HG03139 (cell line): Measurements from ENCODE around the gene RARA.
"Not testable (repeated sequence)": the region's sequence is repeated elsewhere in the genome, so short reads cannot be mapped to it uniquely, and the experiment has no call there.

Experiments
- ATAC-seq: cut with Tn5 transposase; IDR thresholded peaks from one replicate; pipeline ENCODE4 v1.9.1; 2021; ENCODE audit not compliant: unreplicated experiment

The RARA gene

DNA sequence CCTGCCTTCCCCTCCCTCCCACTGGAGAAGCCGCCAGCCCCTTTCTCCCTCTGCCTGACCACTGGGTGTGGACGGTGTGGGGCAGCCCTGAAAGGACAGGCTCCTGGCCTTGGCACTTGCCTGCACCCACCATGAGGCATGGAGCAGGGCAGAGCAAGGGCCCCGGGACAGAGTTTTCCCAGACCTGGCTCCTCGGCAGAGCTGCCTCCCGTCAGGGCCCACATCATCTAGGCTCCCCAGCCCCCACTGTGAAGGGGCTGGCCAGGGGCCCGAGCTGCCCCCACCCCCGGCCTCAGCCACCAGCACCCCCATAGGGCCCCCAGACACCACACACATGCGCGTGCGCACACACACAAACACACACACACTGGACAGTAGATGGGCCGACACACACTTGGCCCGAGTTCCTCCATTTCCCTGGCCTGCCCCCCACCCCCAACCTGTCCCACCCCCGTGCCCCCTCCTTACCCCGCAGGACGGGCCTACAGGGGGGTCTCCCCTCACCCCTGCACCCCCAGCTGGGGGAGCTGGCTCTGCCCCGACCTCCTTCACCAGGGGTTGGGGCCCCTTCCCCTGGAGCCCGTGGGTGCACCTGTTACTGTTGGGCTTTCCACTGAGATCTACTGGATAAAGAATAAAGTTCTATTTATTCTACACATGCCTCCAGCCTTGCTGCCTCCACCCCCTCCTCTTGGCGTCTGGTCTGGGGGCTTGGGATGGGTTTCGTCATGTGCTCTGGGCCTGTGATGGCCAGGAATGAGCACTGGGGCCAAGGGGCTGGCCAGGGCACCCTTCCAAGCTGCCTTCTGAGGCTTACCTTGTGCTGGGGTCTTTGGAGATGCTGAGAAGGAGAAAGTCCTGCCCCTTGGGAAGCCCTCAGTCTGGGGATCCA lies 48.3 kb downstream of the RARA start:
- ATAC-seq, result no peak

DNA sequence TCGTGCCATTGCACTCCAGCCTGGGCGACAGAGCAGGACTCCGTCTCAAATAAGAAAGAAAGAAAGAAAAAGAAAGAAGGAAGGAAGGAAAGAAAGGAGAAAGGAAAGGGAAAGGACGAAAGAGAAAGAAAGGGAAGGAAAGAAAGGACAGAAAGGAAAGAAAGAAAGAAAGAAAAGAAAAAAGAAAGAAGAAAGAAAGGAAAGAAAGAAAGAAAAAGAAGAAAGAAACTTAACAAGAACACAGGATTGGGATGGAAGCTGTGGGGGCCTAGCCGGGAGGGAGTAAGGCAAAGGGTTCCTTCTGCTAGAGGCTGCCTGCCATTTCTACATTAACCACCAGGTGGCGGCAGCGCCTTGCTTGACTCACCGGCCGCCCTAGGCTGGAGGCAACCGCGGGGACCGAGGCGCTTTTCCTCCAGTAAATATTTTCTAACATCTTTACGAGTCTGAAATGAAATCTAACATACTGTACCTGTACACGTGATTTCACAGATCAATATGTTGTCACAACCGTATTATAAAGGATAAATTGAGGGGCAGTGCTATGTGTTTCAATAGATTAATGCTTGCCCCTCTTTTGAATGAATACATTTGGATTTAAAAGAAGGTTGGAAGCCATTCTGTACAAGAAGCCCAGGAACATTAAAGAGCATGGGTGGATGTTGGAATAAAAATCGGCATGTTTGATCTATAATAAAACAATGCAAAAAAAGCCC lies 49.5 kb downstream of the RARA start:
- ATAC-seq, result peak; percentile 51

DNA sequence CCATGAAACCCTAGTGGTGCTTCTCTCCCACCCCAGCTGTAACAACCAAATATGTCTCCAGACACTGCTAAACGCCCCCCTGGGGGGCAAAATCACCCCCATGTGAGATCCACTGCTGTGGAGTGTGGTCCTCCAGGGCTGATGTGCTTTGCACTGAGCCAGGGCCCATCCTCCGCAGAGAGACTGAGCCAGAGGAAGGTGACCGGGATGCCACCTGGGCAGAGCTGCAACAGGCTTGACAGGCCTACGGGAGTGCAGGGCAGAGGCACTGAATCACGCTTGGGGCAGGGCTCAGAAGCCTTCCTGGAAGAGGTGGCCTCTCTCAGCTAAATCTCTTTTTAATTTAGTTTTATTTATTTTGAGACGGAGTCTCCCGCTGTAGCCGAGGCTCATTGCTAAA lies 51.1 kb downstream of the RARA start:
- no peak for ATAC-seq

DNA sequence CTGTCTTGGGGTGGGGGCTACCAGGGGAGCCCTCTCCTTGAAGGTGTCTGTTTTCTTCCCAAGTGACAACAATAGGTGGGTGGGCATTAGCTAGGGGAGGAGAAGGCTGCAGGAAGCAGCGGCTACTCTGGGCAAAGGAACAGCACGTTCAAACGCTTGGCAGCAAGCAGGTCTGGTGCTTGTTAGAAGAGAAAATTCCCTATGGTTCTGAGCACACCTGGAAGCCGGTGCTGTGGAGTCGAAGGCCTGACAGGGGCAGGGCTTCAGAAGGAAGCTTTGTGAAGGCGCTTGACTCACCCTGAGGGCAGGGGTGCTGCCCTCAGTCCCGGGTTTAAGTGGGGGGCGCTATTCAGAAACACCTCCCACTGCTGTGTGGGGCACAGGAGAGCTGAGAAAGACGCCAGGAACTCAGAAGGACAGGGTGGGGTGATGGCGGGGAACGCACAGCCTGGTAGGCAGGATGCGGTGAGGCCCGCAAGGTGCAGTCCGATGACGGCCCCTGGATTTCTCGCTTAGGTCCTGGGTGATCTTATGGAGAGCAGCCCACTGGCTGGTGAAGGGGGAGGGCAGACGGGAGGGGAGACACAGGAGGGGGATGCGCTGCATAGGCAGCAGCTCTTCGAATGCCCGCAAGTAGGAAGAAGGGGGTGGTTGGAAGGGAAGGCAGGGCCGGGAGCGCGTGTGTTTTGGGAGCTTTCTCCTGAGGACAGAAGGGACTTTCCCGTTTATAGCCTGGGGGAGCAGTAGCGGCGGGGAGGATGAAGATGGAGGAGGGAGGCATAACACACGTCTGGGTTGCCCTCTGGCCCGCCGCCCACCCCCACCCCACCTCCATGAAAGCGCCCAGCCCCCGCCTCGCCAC lies 52.3 kb downstream of the RARA start:
- ATAC-seq, result no peak

DNA sequence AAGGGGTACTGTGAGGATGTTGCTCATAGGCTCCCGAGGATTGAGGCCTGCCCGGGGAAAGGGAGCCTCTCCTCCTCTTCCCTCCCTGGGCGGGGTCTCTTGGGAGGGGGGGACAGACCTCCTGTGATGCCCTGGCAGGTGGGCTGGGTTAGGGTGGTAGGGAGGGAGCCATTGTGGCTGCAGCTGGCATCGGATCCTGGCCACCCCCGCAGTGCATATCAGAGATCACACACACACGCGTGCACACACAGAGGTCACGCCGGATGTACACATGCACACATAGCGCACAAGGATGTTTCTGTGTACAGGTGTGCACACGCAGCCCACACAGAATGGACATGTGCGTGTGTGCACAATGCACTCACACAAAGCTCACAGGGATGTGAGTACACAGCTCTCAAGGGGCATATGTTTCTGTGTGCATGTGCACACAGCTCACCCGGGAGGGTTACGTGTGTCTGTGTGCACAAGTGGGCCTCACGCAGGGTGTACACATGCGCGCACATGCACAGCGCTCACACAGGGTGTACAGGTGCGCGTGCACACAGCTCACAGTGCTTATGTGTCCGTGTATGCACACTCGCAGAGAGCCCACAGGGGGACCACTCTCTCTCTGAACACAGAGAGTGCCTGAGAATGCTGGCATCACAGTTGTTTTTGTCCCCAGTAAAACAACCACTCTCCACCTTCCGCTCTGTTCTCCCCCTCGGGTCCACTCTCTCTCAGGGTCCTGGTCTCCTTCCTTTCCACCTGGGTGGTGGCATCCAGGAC lies 53.1 kb downstream of the RARA start:
- peak; percentile 3 for ATAC-seq

DNA sequence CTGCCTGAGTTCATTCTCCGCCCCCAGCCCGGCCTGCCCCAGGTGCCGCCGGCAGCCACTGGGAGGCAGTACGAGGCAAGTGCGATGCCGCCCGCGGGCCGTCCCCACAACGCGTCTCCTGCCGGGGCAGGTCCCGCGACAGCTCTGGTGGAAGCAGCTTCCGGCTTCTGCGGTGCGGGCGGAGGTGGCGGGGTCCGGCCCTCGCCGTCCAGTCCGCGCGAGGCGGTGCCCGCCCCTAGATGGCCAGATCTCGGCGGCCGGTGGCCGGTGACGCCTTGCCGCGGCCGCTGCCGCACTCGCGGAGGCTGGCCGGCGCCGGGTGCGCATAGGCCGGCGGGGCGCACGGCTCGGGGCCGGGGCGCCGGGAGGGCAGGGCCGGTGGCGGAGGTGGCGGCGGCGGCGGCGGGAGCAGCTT lies 53.7 kb downstream of the RARA start:
- peak; percentile 42 for ATAC-seq

DNA sequence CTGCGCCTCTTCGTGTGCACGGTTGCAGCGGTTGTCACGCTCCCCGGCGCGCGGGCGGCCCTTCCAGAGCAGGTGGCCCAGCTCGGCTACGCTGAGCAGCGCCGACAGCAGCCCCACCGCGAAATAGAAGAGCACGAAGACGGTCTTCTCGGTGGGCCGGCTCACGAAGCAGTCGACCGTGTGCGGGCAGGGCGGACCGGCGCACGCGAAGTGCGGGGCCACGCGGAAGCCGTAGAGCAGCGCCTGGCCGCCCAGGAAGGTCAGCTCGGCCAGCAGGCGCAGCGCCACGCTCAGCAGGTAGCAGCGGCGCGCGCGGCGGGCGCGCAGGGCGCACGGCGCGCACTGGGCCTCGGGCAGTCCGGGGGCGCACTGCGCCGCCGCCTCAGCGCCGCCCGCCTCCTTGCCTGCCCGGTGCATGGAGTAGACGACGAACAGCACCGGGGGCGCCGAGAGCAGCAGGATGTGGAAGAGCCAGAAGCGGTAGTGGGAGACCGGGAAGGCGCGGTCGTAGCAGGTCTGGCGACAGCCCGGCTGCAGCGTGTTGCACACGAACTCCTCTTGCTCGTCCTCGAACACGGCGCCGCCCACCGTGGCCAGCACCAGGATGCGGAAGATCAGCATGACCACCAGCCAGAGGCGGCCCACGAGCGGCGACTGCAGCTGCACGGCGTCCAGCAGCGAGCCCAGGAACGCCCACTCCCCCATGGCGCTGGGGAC lies 54.3 kb downstream of the RARA start:
- no peak for ATAC-seq

DNA sequence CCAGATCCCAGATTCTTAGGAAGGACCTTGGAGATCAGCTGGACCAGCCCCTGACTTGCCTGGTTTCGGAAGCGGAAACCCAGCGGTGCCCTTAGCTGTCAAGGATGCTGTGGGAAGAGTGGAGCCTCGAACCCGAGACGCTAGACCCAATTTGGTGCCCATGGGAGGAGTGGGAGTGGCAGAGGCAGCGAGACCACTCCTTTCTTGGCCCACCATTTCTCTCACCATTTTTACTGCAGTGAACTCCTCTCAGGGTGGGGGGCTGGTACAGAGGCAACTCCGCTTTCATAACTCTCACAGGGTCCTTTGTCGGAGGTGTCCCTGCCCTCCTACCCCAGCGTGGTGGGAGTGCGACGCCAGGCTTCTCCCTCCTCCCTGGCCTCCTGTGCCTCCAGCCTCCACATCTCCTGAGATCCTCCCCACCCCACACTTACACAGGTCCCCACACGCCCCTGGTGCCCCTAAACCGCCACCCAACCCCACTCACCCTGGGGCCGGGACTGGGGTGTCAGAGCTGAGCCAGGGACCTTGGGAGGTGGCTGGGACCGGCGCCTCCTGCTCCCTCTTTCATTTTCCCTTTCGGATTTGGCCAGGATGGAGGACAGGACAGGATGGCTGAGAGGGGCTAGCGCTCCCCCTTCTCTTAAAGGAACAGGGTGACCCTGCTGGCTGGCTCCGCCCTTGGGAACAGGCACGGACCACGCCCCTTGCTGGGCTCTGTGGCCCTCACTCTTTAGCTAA lies 55.3 kb downstream of the RARA start, which contains the start of gene GJD3:
Gene GJD3 (minus strand): TSS at position 617 of the 741 bp plus-strand sequence. CDS start 922 bp downstream, outside the sequence.
- ATAC-seq, result no peak

DNA sequence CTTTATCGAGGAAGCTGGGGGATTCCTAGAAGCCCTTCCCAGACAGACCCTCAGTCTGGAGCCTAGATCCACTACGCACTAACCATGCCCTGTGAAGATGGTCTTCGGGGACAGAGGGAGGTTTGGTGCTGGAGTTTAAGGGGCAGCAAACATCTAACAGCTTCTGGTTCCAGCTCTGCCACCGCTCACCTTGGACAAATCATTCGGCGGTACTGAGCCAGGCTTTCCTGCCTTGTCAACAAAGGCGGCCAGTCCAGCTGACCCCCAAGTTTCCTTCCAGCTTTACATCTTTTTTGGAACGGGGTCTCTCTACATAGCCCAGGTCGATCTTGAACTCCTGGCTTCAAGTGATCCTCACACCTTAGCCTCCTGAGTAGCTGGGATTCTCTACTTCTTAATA lies 55.9 kb downstream of the RARA start:
- ATAC-seq, result no peak

DNA sequence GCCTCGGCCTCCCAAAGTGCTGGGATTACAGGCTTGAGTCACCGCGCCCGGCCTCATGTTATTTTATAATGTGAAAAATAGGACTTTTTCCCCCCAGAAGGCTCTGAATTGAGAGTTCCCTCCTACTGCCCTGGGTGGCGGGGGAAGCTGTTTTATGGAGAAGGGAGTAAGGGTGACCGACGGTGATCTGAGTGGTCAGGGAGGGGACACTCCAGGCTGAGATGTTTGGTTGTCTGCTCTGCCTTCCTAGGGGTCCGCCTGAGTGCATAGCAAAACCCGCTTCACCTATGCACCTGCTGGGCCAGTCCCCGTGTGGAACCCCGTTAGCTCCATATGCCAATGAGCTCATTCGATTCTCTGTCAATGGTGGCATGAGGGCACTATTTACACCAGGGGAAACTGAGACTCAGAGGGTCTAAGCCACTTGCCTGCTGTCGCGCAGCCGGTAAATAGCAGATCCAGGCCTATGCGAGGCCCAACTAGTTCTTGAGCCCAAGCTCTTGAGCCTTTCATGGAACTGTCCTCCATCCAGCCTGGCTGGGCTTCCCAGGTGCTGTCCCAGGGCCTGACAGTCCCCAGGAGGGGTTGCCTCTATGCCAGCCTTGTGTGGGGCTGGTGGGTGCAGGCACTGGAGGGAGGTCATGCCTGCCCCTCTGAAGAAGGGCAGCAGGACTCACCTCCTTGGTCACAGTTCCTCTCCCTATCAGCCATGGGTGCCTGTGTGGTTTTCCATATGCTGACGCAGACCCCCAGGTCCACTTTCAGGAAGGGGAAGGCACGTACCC lies 57.3 kb downstream of the RARA start:
- ATAC-seq, result no peak

DNA sequence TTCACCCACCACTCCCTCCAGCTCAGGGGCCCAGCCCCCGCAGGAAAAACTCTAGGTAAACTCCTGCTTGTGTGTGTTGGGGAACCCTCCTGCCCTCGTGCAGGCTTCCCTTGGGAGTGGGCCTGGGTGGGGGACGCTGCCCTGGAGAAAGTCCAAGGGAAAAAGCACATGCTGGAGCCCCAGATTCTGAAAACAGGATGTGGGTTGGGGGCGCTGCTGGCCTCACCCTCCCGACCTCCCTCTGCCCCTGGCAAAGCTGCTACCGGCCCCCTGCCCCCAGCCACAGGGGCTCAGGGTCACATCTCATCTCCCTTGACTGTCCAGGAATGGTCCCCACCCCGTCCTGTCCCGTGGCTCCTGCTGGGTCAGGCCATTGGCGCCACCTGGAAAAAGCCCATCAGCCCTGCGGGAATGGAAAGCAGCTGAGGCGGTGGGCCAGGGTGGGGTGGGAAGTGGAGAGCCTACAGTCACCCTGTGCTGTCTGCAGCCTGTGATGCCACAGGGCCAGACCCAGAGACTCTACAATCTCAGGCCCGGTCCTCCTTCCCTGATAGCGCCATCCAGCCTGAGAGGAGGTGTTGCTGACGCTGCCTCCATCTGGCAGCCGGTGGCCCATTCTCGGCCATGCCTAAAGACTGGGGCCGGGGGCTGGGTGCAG lies 58.0 kb downstream of the RARA start:
- no peak for ATAC-seq

DNA sequence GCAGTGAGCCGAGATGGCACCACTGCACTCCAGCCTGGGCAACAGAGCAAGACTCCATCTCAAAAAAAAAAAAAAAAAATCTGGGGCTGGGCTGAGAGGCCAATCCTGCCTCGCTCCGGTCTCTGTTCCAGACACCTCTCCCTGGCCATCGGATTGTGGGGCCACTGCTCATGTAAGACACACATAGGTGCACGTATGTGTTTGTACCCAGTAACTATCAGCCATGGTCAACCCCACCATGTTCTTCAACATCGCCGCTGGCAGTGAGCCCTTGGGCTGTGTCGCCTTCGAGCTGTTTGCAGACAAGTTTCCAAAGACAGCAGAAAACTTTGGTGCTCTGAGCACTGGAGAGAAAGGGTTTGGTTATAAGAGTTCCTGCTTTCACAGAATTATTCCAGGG lies 58.7 kb downstream of the RARA start:
- not testable (repeated sequence) for ATAC-seq

DNA sequence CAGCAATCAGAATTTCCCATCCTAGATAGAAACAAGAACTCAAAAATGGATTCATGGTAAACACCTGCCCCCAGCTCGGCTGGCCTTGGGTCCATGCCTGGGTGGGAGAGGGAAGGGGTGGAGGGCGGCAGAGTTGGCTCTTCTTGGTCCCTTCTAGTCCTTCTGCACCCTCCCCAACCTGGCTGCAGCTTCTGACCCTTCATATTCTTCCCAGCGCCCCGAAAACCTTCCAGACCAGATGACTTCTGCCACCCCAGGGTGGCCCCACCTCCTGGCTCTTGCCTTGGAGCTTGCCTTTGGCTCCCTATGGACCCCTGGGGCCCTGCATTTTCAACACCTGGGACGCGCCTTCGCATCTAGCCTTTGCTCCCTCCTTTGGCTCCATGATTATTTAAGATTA lies 60.9 kb downstream of the RARA start:
- ATAC-seq, result no peak

DNA sequence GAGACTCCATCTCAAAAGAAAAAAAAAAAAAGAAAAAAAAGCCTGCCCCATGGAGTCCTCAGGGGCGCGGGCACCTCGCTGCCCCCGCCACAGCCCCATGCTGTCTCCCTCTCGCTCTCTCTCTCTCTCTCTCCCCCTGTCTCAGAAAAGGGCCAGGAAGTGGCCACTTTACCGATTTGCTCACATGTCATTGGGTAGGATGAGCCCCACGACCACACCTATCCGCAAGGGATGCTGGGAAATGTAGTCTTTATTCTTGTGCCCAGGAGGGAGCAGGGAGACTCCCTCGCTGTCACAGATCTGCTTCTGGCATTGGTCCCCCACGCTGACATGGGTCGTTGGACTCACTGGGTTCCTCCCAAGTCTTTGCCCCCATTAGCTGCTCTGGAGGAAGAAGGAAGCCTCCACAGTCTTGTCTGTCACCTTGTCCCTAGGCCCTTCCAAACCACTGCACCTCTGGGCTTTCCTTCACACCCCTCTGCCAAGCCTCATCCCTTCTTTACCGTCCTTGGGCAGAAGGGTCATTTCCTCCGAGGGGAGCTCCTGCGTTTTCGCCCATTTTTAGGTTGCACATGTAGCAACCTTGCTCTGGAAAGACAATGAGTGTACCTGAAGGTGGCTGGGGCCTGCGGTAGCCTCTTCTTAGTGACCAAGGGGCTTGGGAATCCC lies 62.4 kb downstream of the RARA start:
- ATAC-seq, result no peak

DNA sequence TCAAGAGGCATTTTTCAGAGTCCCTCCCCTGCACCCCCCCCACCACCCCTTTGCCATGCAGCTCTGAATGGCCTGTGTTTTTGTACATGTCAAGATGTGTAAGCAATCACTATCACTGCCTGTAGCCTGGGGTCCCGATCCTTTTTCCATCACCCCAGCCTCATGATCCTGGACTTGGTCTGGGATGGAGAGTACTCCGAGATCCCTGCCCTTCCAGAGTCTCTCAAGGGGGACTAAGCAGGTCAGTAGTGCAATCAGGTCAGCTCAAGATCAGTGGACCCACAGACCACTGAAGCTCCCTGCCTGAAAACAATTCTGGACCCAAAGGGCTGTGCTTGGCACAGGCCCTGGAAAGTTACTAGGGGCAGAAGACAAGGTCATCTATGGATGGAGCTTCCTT lies 63.1 kb downstream of the RARA start:
- no peak for ATAC-seq

DNA sequence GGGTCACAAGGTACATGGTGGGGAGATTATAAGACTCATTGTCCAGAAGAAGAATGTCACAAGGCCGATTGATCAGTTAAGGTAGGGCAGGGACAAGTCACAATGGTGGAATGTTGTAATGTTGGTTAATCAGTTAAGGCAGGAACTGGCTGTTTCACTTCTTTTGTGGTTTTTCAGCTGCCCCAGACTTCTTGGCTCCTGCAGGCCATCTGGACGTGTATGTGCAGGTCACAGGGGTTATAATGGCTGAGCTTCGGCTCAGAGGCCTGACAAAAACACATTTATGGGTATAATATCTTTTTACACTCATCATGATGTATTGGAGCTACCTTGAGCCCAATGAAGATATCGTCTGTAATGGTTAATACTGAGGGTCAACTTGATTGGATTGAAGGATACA lies 63.7 kb downstream of the RARA start:
- ATAC-seq, result not testable (repeated sequence)

DNA sequence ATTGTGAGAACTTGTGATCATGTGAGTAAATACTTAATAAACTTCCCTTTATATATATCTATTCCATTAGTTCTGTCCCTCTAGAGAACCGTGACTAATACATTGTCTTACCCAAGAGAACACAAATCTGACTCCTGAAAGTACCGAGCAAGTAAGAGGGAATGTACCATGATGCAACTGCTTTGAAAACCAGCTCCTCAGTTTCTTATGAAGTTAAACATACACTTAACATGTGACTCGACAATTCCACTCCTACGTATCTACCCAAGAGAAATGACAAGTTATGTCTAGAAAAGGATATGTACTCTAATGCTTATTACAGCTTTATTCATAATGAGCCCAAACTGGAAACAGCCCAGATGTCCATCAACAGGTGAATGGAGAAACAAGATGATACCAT lies 64.3 kb downstream of the RARA start:
- ATAC-seq, result no peak
